Activated naive CD4-positive, alpha-beta T cell treated with anti-CD3 and anti-CD28 coated beads for 36 hours (primary cell): ENCODE measurements around the gene ADORA2B. TPM values are rescaled to one million over a fixed set of nuclear protein-coding genes. Genes with fewer than 3 reads are reported as not detected.
"Not testable (repeated sequence)": the region's sequence is repeated elsewhere in the genome, so short reads cannot be mapped to it uniquely, and the experiment has no call there.

Experiments
- CTCF ChIA-PET: fragments of 350-600 bp; sonication (Branson Sonifier 250); formaldehyde crosslinking; loops from one replicate; lab custom pipeline; 2021; ENCODE audit warnings: antibody characterized with exemption; lab: Charles Lee
- DNase-seq: peaks from one replicate; pipeline ENCODE4 v3.0.0-alpha.2; 2020
- H3K27ac Mint-ChIP-seq: one replicate; pipeline ENCODE4 v1.8.0; 2021; ENCODE audit warnings: mild to moderate bottlenecking, mixed read lengths
- H3K27me3 Mint-ChIP-seq: one replicate; pipeline ENCODE4 v1.8.0; 2021; ENCODE audit warnings: low read depth, mixed read lengths
- H3K36me3 Mint-ChIP-seq: one replicate; pipeline ENCODE4 v1.8.0; 2021; ENCODE audit warnings: low read depth, mixed read lengths
- H3K4me1 Mint-ChIP-seq: one replicate; pipeline ENCODE4 v1.8.0; 2021; ENCODE audit warnings: low read depth, mixed read lengths
- H3K4me3 Mint-ChIP-seq: one replicate; pipeline ENCODE4 v1.8.0; 2021; ENCODE audit warnings: mild to moderate bottlenecking, moderate library complexity, mixed read lengths
- H3K9me3 Mint-ChIP-seq: one replicate; pipeline ENCODE4 v1.8.0; 2021; ENCODE audit warnings: mixed read lengths
- intact Hi-C: fragments of 100-400 bp; cut with micrococcal nuclease; formaldehyde crosslinking; loops from one replicate; pipeline ENCODE4 v1.15.1; 2023
- total RNA-seq, 2 experiments: library from RNA; stranded (reverse); gene quantifications; one replicate each; pipeline ENCODE4 v1.2.3, GENCODE V29; 2021

The ADORA2B gene
- under 1 TPM in 1 of 2 experiments, not detected in 1; 0.12 TPM for total RNA-seq

- Mint-ChIP-seq H3K4me1 (peaks cover 9% of the 10 kb centered on the region), H3K36me3 (no peaks in the 10 kb centered on the region), H3K4me3 (peak within 1 kb of the TSS; percentile 73), H3K27ac (no peak within 1 kb of the TSS), H3K27me3 (peaks cover 43% of the 10 kb centered on the region), H3K9me3 (no peaks in the 10 kb centered on the region)
- intact Hi-C loops = loop anchor here (1.0 kb wide), 2 partner anchors 14 to 53 kb away; no protein-coding TSS in a partner anchor
- peak; percentile 54 for DNase-seq
- CTCF ChIA-PET = interaction anchor here (0.6 to 2.4 kb wide), 7 partner anchors 10 to 61 kb away, joined by 3 to 26 read pairs (median 5); partner anchors contain the start of genes TTC19 and ZSWIM7
Measured at GRCh38 chr17:15944759-15945526, at the start of gene ADORA2B. Gene ADORA2B, plus strand, starts transcription at chr17:15945130. Its CDS starts 119 bp downstream, at chr17:15945249.

- Mint-ChIP-seq H3K27me3 (no peaks in the 10 kb centered on the region), H3K27ac (no peak overlapping the region), H3K4me1 (peaks cover 19% of the 10 kb centered on the region), H3K9me3 (no peaks in the 10 kb centered on the region), H3K4me3 (no peak overlapping the region), H3K36me3 (no peaks in the 10 kb centered on the region)
- intact Hi-C loops = no loop called here
- no peak for DNase-seq
- CTCF ChIA-PET = interaction anchor here (0.6 kb wide), 1 partner anchor 35 kb away, joined by 3 read pairs; no protein-coding TSS in a partner anchor
Measured at GRCh38 chr17:15896277-15896676, 48.7 kb upstream of the ADORA2B start.

DNA sequence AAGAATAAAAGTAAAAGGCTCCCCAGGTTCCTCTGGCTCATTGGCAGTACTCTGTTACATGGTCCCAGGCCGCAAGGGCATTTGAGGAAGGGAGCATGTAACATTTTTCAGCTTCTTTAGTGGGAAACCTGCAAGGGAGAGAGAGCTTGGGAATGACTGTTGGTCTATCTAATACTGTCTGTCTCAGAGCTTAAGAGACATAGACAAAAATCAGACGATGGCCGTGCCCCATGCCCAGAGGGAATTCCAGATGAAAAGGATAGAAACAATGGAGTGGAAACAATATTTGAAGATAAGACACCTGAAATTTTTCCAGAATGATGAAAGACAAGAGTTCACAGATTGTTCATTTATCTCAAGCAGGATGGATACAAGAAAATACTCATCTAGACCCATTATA is 48.1 kb upstream of the ADORA2B start:
- CTCF ChIA-PET = no interaction called here
- H3K4me3 Mint-ChIP-seq = no peak overlapping the region

GRCh38 chr17:15899596-15899995 is 45.3 kb upstream of the ADORA2B start:
- H3K27ac Mint-ChIP-seq, H3K4me3 Mint-ChIP-seq, DNase-seq, CTCF ChIA-PET, H3K9me3 Mint-ChIP-seq, H3K27me3 Mint-ChIP-seq, intact Hi-C loops, H3K36me3 Mint-ChIP-seq: not testable (repeated sequence)
- H3K4me1 Mint-ChIP-seq = peaks cover 19% of the 10 kb centered on the region

More for the DNA sequence above, 48.1 kb upstream of the ADORA2B start:
- H3K9me3 Mint-ChIP-seq = no peaks in the 10 kb centered on the region
- peaks cover 19% of the 10 kb centered on the region for H3K4me1 Mint-ChIP-seq
- DNase-seq = no peak
- H3K36me3 Mint-ChIP-seq = no peaks in the 10 kb centered on the region
- intact Hi-C loops = loop anchor here (1.0 kb wide), 1 partner anchor 62 kb away; no protein-coding TSS in a partner anchor
- no peaks in the 10 kb centered on the region for H3K27me3 Mint-ChIP-seq
- no peak overlapping the region for H3K27ac Mint-ChIP-seq

- Mint-ChIP-seq H3K27ac (no peak overlapping the region), H3K9me3 (no peaks in the 10 kb centered on the region), H3K36me3 (no peaks in the 10 kb centered on the region), H3K4me1 (peaks cover 19% of the 10 kb centered on the region), H3K27me3 (no peaks in the 10 kb centered on the region), H3K4me3 (no peak overlapping the region)
- intact Hi-C loops = no loop called here
- CTCF ChIA-PET = interaction anchor here (1.0 kb wide), 1 partner anchor 100 kb away, joined by 3 read pairs; no protein-coding TSS in a partner anchor
- DNase-seq = no peak
Measured at GRCh38 chr17:15900871-15901270, 44.1 kb upstream of the ADORA2B start.

GRCh38 chr17:15905236-15905635 is 39.7 kb upstream of the ADORA2B start:
- H3K9me3 Mint-ChIP-seq, H3K27ac Mint-ChIP-seq, DNase-seq, H3K27me3 Mint-ChIP-seq, intact Hi-C loops, H3K36me3 Mint-ChIP-seq, CTCF ChIA-PET, H3K4me3 Mint-ChIP-seq, H3K4me1 Mint-ChIP-seq: not testable (repeated sequence)

DNA sequence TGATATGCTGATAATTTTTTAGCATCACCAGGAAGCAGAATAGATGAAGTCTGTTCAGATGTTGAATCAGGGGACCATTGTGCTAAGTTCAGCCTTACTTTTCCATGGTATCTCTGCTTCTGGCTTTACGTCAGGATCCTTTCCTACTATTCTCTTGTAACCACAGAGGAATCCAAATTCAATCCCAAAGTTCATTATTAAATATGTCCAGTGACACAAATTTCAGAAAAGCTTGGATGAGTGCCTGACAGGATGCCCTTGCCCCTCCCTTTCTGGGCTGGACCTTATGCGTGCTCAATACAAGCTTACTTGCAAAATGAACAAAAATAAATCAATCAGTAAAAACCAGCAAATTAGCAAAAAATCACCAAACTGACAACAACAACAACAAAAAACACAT is 37.6 kb upstream of the ADORA2B start:
- no peaks in the 10 kb centered on the region for H3K36me3 Mint-ChIP-seq
- no peaks in the 10 kb centered on the region for H3K4me1 Mint-ChIP-seq
- DNase-seq = no peak
- no peaks in the 10 kb centered on the region for H3K9me3 Mint-ChIP-seq
- H3K27me3 Mint-ChIP-seq = no peaks in the 10 kb centered on the region
- no peak overlapping the region for H3K27ac Mint-ChIP-seq
- no peak overlapping the region for H3K4me3 Mint-ChIP-seq
- CTCF ChIA-PET = no interaction called here
- intact Hi-C loops = no loop called here

DNA sequence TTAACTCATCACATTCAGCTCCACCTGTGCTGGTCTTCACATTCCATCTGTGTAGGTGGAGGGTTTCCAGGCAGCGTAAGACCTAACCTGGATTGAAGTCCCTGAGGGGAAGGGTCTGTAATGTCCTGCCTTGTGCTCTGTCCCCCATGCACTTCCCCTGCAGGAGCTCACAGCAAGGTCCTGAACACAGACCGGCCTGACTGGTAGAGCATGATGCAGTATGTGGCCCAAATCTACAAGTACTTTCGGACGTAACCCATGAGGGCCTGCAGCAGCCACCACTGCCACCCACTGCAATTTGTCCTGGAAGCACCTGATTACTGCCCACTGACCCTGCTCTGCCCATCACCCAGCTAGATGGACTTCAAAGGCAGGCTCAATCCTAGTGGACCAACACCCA is 36.6 kb upstream of the ADORA2B start:
- H3K4me1 Mint-ChIP-seq = no peaks in the 10 kb centered on the region
- H3K36me3 Mint-ChIP-seq = no peaks in the 10 kb centered on the region
- CTCF ChIA-PET = interaction anchor here (0.6 kb wide), 1 partner anchor 87 kb away, joined by 3 read pairs; no protein-coding TSS in a partner anchor
- intact Hi-C loops = no loop called here
- H3K4me3 Mint-ChIP-seq = no peak overlapping the region
- no peaks in the 10 kb centered on the region for H3K27me3 Mint-ChIP-seq
- no peak overlapping the region for H3K27ac Mint-ChIP-seq
- H3K9me3 Mint-ChIP-seq = no peaks in the 10 kb centered on the region
- no peak for DNase-seq

DNA sequence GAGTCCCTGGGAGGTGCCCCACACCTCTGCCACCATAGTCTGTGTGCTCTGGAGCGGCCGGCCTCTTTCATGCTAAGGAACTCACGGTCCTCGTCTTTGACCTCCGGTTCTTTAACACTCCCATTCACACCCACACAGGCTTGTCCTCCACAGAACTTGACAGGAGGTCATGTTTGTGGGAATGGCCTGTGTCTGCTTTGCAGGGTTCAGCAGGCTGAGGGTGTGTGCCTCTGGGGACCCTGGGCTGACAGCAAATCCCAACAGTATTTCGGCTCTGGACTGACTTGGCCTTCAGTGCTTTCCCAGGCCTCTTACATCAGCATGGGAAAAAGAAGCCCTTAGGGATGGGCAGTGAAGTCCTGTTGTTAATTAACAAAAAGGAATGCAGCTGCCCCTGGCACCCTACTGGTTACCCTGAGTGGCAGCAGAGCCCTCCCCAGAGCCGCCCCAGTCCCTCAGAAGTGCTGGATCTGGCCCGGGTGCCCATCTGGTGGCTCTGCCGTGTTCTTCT is 35.4 kb upstream of the ADORA2B start:
- Mint-ChIP-seq H3K4me1 (no peaks in the 10 kb centered on the region), H3K9me3 (no peaks in the 10 kb centered on the region), H3K27me3 (no peaks in the 10 kb centered on the region), H3K36me3 (no peaks in the 10 kb centered on the region), H3K27ac (no peak overlapping the region), H3K4me3 (no peak overlapping the region)
- CTCF ChIA-PET = interaction anchor here (0.6 kb wide), 1 partner anchor 581 kb away, joined by 3 read pairs; no protein-coding TSS in a partner anchor
- intact Hi-C loops = no loop called here
- no peak for DNase-seq

- Mint-ChIP-seq H3K4me3 (no peak overlapping the region), H3K27me3 (no peaks in the 10 kb centered on the region), H3K36me3 (no peaks in the 10 kb centered on the region), H3K27ac (no peak overlapping the region), H3K9me3 (no peaks in the 10 kb centered on the region), H3K4me1 (no peaks in the 10 kb centered on the region)
- DNase-seq = no peak
- CTCF ChIA-PET = no interaction called here
- intact Hi-C loops = no loop called here
Measured at GRCh38 chr17:15910791-15911190, 34.1 kb upstream of the ADORA2B start.

DNA sequence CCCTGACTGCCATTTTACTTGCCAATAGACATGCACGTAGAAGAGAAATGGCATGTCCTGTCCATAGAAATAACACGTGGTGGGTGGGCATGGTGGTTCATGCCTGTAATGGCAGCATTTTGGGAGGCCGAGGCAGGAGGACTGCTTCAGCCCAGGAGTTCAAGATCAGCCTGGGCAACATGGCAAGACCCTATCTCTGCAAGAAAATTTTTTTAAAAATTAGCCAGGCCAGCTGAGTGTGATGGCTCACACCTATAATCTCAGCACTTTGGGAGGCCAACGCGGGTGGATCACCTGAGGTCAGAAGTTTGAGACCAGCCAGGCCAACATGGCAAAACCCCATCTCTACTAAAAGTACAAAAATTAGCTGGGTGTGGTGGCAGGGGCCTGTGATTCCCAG is 33.2 kb upstream of the ADORA2B start:
- H3K36me3 Mint-ChIP-seq, H3K27me3 Mint-ChIP-seq, H3K4me1 Mint-ChIP-seq, H3K27ac Mint-ChIP-seq, H3K9me3 Mint-ChIP-seq, intact Hi-C loops, H3K4me3 Mint-ChIP-seq, DNase-seq: not testable (repeated sequence)
- CTCF ChIA-PET = interaction anchor here (0.5 kb wide), 1 partner anchor 613 kb away, joined by 3 read pairs; no protein-coding TSS in a partner anchor

DNA sequence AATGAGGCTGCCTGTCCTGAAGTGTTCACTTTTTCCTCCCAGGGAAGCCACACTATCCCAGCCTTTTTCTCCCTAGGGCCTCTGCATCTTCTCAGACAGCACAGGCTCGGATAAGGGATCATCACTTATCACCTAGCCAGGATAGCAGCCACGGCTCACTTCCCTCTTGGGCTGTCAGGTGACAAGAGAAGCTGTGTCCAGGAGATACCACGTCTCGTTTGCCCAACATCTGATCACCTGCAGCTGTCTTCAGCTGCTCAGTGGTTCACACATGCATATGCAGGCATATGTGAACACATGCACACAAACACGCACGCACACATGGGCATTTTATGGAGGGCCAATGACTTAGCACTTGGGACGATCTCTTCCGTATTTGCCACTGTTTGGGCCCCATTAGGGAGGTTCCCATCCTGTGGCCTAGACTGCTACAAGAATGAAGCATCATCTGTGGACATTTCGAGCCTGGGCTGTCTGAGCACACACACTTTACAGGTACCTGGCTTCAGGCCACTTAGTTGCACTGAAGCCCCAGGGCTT is 32.4 kb upstream of the ADORA2B start:
- no peak for DNase-seq
- CTCF ChIA-PET = no interaction called here

More for the DNA sequence above, 32.4 kb upstream of the ADORA2B start:
- H3K27ac Mint-ChIP-seq = no peak overlapping the region
- intact Hi-C loops = no loop called here
- H3K36me3 Mint-ChIP-seq = no peaks in the 10 kb centered on the region
- H3K4me3 Mint-ChIP-seq = no peak overlapping the region
- H3K4me1 Mint-ChIP-seq = no peaks in the 10 kb centered on the region
- peaks cover 3% of the 10 kb centered on the region for H3K27me3 Mint-ChIP-seq
- H3K9me3 Mint-ChIP-seq = no peaks in the 10 kb centered on the region
